ENCODE results near the gene CHI3L2. TPM values are rescaled to one million over a fixed set of nuclear protein-coding genes. Genes with fewer than 3 reads are reported as not detected.
A peak's percentile ranks its signal among the peaks of the same experiment; 100 is the strongest.

Gene CHI3L2
- total RNA-seq, 2 donors from 2014 or later = 2.2 to 5.9 TPM

- H3K36me3 ChIP-seq = no peaks in the 10 kb centered on the region
- H3K4me1 ChIP-seq (ENCODE audit: control insufficient read depth in 1 of 2, low read depth in 2 of 2) = peaks cover 6 to 9% of the 10 kb centered on the region in 2 donors
- H3K4me3 ChIP-seq = no peak overlapping the region
- no peak overlapping the region for H3K27ac ChIP-seq
- no peak for TF ChIP-seq CTCF (IDR thresholded peaks at IDR 0.05)
- H3K27me3 ChIP-seq (replicated peaks; ENCODE audit: insufficient read depth) = no peaks in the 10 kb centered on the region
- DNase-seq (ENCODE audit: low spot score) (no peak), ATAC-seq (ENCODE audit: insufficient number of reproducible peaks, low FRiP score, low read depth) (no peak)
- no peaks in the 10 kb centered on the region for H3K9me3 ChIP-seq
These were observed 6.3 kb upstream of the CHI3L2 start for GRCh38 chr1:111221276-111221632.

DNA sequence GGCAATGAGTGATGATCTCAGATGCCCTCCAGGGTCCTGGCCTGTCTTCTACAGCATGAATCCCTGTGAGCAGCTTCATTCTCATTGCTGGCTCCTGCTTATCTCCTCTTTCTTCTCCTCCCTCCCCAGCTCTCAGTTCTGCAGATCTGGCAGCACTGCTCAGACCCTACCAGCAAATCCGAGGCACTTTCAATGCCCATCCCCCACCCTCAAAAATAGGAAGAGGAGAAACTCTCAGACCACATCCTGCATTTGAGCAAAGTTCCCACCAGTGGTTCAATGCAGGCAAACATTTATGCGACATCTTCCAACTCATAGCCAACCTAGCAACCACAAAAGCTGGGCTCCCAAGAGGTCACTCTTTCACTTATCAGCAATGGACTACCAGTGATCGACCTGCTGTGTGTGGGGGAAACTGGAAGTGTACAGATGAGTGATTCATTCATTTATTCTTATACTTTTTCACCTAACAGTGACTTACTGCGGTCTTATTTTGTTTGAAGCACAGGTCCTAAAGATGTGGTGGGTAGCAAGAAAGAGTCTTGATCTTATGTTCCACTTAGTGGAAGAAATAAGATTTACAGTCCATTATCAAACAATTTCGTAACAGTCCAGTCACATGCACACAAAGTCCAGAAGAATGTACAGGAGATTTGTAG, 5.8 kb upstream of the CHI3L2 start:
- H3K9me3 ChIP-seq = no peaks in the 10 kb centered on the region
- DNase-seq (ENCODE audit: low spot score) (no peak), ATAC-seq (ENCODE audit: insufficient number of reproducible peaks, low FRiP score, low read depth) (no peak)
- no peaks in the 10 kb centered on the region for H3K27me3 ChIP-seq (replicated peaks; ENCODE audit: insufficient read depth)
- no peaks in the 10 kb centered on the region for H3K36me3 ChIP-seq
- no peak for TF ChIP-seq CTCF (IDR thresholded peaks at IDR 0.05)
- H3K27ac ChIP-seq = no peak overlapping the region
- peaks cover 6 to 9% of the 10 kb centered on the region in 2 donors for H3K4me1 ChIP-seq (ENCODE audit: control insufficient read depth in 1 of 2, low read depth in 2 of 2)
- no peak overlapping the region for H3K4me3 ChIP-seq

GRCh38 chr1:111222308-111223125, 5.0 kb upstream of the CHI3L2 start:
- no peaks in the 10 kb centered on the region for H3K36me3 ChIP-seq
- no peak overlapping the region for H3K27ac ChIP-seq
- H3K9me3 ChIP-seq = no peaks in the 10 kb centered on the region
- ATAC-seq (ENCODE audit: insufficient number of reproducible peaks, low FRiP score, low read depth) (no peak), DNase-seq (ENCODE audit: low spot score) (peak; percentile 33)
- H3K27me3 ChIP-seq (replicated peaks; ENCODE audit: insufficient read depth) = no peaks in the 10 kb centered on the region
- H3K4me1 ChIP-seq (ENCODE audit: control insufficient read depth in 1 of 2, low read depth in 2 of 2) = peaks cover 6 to 10% of the 10 kb centered on the region in 2 donors
- TF ChIP-seq CTCF (IDR thresholded peaks at IDR 0.05) = peak; percentile 85
- no peak overlapping the region for H3K4me3 ChIP-seq

- DNase-seq (ENCODE audit: low spot score) = no peak
- Histone ChIP-seq H3K27me3 (replicated peaks; ENCODE audit: insufficient read depth) (no peaks in the 10 kb centered on the region), H3K4me1 (ENCODE audit: control insufficient read depth in 1 of 2, low read depth in 2 of 2) (peaks cover 7 to 17% of the 10 kb centered on the region in 2 donors), H3K4me3 (no peak overlapping the region), H3K27ac (no peak overlapping the region), H3K9me3 (no peaks in the 10 kb centered on the region), H3K36me3 (no peaks in the 10 kb centered on the region)
- no peak for ATAC-seq (ENCODE audit: insufficient number of reproducible peaks, low FRiP score, low read depth)
- TF ChIP-seq CTCF (IDR thresholded peaks at IDR 0.05) = no peak
These were observed 4.3 kb upstream of the CHI3L2 start for GRCh38 chr1:111223126-111223685.

- no peaks in the 10 kb centered on the region for H3K27me3 ChIP-seq (replicated peaks; ENCODE audit: insufficient read depth)
- ATAC-seq (ENCODE audit: insufficient number of reproducible peaks, low FRiP score, low read depth) = no peak
These were observed 2.4 kb upstream of the CHI3L2 start for GRCh38 chr1:111225091-111225490.

More at GRCh38 chr1:111225091-111225490, 2.4 kb upstream of the CHI3L2 start:
- Histone ChIP-seq H3K27ac (no peak overlapping the region), H3K4me1 (ENCODE audit: control insufficient read depth in 1 of 2, low read depth in 2 of 2) (peaks cover 13 to 26% of the 10 kb centered on the region in 2 donors), H3K9me3 (no peaks in the 10 kb centered on the region), H3K36me3 (no peaks in the 10 kb centered on the region), H3K4me3 (no peak overlapping the region)
- DNase-seq (ENCODE audit: low spot score) = no peak
- no peak for TF ChIP-seq CTCF (IDR thresholded peaks at IDR 0.05)
